ENCODE measurements around the gene KANSL1.
"Not testable (repeated sequence)": the region's sequence is repeated elsewhere in the genome, so short reads cannot be mapped to it uniquely, and the experiment has no call there.

KANSL1 gene

GRCh38 chr17:46117117-46117516, 76.1 kb downstream of the KANSL1 start:
- no peak for DNase-seq (ENCODE audit: low spot score)

- DNase-seq (ENCODE audit: low spot score), result no peak
Measured at GRCh38 chr17:46115699-46116098, 77.5 kb downstream of the KANSL1 start.

GRCh38 chr17:46111236-46111635, 82.0 kb downstream of the KANSL1 start:
- not testable (repeated sequence) for DNase-seq (ENCODE audit: low spot score)

DNA sequence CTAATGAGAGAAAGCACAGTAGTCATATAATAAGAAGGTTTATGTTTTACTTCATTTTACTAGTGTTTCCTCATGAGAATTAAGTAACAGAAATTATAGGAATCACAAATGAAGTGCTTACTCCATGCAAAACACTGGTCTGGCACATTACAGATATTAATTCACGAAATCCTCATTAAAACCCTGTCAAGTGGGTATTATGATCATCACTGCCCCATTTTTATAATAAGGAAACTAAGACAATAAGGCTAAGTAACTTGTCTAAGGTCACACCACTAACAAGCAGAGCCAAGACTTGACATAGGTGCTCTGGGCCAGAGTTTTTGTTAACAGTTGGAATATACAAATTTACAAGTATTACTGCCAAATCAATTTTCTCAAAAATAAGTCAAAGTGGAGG, 83.0 kb downstream of the KANSL1 start:
- no peak for DNase-seq (ENCODE audit: low spot score)

DNA sequence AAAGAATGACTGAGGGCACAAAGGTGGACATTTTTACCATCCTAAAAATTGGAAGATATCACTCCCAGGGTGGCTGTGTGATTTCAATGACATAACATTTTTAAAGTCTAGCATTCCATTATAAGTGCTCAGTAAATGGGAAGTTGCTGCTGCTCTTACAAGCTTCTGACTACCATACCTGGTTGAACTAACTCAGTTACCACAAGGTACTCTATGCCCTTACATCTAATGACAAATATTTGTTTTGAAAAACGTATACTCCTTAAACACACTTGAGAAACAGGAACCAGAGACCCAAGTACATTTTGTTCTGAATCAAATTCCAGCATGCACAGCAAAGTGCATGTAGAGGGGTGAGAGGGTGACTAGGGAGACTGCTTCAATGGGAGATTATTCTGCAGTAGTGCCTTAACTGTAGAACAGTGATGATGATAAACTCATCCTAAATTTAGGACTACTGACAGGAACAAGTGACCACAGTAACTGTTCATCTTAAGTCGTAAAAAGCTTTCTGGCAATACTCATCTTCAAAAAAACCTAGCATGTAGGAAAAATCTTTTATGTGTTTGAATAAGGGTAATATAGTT, 83.5 kb downstream of the KANSL1 start:
- no peak for DNase-seq (ENCODE audit: low spot score)

GRCh38 chr17:46108550-46109110, 84.6 kb downstream of the KANSL1 start:
- no peak for DNase-seq (ENCODE audit: low spot score)

DNA sequence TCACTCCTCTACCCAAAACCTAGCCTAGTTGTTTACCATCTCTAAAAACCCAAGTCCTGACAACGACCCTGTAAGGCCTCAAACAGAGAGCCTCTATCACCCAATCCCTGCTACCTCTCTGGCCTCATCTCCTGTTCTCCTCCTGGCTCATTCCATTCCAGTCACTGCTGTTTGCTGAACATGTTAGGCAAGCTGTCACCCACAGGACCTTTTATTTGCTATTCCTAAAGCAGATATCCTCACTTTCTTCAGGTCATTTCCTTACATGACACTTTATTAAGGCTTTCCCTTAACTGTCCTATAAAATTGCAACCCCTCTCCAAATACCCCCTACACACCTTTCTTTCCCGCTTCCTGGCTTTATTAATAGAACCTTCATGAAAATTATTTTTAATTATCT, 85.1 kb downstream of the KANSL1 start:
- DNase-seq (ENCODE audit: low spot score), result no peak

GRCh38 chr17:46106966-46107644, 86.1 kb downstream of the KANSL1 start:
- no peak for DNase-seq (ENCODE audit: low spot score)

DNA sequence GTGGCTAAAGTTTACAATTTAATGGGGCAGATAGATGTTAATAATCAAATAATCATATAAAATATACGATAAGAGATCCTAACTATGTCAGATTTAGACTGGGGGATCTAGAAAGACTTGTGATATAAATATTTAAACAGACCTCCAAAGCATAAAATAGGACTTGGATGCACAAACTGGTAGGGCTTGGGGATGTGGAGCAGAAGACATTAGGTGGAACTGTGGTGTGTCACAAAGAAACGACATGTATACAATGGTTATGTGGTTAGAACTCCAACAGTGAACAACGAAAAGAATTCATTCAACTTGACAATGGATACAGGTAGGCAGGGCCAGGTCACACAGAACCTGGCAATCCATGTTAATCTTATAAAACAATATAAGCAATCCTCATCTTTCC, 90.4 kb downstream of the KANSL1 start:
- not testable (repeated sequence) for DNase-seq (ENCODE audit: low spot score)

DNA sequence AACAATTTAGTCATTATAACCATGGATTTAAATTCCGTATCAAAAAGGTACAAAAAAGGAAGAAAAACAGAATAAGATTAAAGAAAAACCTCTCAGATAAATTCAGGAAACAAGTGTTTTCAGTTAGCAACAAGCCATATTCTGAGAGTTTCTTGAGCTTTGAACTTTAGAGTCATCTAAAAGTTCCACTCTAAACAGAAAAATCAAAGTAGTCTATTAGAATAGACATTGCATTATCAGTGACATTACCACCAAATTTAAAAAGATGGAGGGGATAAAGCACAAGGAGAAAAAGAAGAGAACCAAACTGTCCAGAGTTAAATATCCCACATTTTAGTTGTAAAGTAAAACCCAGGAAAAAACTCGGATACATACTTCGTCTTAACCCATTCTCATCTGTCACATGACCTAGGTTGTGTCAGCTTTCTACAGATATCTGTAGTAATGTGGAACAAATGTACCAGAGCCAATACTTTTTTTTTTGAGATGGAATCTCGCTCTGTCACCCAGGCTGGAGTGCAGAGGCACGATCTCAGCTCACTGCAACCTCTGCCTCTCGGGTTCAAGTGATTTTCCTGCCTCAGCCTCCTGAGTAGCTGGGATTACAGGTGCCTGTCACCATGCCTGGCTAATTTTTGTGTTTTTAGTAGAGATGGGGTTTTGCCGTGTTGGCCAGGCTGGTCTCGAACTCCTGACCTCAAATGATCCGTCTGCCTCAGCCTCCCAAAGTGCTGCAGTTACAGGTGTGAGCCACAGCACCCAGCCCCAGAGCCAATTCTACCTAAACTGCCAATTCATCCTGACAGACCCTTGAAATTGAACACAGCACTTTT, 91.2 kb downstream of the KANSL1 start:
- not testable (repeated sequence) for DNase-seq (ENCODE audit: low spot score)

- DNase-seq (ENCODE audit: low spot score), result no peak
Measured at GRCh38 chr17:46100590-46100989, 92.6 kb downstream of the KANSL1 start.

DNA sequence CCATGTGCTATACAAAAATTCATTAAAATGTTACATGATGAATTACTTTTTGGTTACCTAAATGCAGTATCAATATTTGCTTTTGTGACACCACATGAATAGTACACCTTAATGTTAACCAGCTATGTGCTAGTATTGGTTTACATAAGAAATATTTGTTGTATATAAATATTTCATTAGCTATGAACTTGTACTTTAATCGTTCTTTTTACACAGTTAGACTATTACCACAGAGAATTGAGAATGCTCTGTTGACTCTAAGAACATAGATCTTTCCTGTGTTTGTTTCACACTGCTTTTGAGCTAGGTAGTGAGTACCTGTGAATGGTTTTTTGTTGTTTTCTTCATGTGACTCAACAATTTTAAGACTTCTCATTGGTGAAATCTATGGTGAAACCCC, 93.4 kb downstream of the KANSL1 start:
- DNase-seq (ENCODE audit: low spot score), result no peak

GRCh38 chr17:46097497-46097896, 95.7 kb downstream of the KANSL1 start:
- DNase-seq (ENCODE audit: low spot score), result no peak

DNA sequence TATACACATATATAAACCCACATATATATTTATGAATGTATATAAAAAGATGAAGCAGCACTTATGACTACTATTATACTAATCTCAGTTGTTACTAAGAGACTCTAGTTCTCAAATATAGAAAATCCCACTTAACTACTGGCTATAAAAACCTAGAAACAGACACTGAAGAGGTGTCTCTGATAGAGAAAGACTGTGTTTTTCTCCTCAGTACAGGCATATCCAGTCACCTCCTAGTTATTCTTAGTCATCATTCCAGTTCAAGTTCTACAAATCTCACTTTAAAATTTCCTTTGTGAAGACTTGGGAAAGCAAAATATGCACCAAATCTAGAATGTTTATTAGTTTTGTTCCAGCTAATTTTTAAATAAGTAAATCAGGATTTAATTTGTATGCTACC, 100.2 kb downstream of the KANSL1 start:
- DNase-seq (ENCODE audit: low spot score), result no peak

GRCh38 chr17:46090871-46091270, 102.4 kb downstream of the KANSL1 start:
- DNase-seq (ENCODE audit: low spot score), result no peak

- DNase-seq (ENCODE audit: low spot score), result no peak
Measured at GRCh38 chr17:46089389-46089965, 103.8 kb downstream of the KANSL1 start.

- no peak for DNase-seq (ENCODE audit: low spot score)
Measured at GRCh38 chr17:46088595-46088994, 104.6 kb downstream of the KANSL1 start.

DNA sequence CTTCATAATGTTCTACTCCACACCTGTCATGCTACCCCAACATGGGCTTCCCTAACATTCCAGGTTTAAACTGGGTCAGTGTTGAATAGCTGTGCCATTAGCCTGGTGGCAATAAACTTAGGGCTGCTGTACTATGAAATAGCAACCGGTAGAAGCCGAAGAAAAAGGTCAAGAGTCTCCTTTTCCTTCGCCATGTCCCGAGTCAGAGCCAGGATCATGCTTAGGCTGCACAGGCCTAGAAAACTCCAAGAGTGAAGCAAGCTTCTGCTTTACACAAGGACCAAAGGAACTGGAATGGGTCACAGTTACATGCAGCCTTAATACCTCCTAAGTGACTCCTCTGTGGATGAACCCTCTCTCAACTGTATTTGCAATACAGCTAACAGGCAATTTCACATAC, 105.4 kb downstream of the KANSL1 start:
- not testable (repeated sequence) for DNase-seq (ENCODE audit: low spot score)

GRCh38 chr17:46086821-46087220, 106.4 kb downstream of the KANSL1 start:
- DNase-seq (ENCODE audit: low spot score), result no peak

DNA sequence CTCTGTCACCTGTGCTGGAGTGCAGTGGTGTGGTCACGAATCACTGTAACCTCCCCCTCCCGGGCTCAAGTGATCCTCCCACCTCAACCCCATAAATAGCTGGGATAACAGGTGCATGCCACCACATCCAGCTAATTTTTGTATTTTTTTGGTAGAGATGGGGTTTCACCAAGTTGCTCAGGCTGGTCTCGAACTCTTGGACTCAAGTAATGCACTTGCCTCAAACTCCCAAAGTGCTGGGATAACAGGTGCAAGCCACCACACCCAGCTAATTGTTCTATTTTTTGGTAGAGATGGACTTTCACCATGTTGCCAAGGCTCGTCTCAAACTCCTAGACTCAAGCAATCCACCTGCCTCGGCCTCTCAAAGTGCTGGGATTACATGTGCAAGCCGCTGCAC, 107.7 kb downstream of the KANSL1 start:
- no peak for DNase-seq (ENCODE audit: low spot score)

DNA sequence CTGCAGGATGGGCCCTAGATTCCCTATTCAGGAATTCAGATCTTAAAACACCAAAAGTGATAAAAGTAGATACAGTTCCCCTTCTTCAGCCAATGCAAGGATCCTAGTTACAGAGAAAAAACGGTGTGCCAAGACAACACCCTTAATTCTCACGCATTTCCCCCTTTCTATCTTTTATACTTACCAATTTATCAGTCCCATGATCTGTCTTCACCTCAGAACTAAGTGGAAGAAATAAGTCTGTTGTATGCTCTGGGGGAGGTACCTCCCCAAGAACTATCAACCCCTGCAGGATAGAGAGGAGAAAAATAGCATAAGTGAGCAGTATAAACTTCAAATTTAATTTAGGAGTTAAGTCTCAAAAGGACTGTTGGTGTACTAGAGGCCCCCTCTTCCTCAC, 111.0 kb downstream of the KANSL1 start:
- no peak for DNase-seq (ENCODE audit: low spot score)

DNA sequence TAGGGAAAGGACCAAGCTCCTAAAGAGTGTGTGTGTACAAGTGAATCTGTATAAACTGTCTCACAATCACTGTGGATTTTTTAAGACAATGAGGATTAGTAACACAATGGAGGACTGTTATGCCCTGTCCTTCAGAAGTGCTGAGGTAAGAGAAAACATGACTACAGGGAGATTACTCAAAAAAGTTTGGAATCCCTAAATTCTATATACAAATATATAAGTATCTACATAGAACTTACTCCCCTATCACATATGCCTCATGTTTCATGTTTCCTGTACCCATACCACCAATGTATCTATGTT, 112.3 kb downstream of the KANSL1 start:
- no peak for DNase-seq (ENCODE audit: low spot score)

All from ecto neural progenitor cell (in vitro differentiated cells).